GM19397 (cell line): ENCODE data around the gene ZSCAN2.

Experiments
- ATAC-seq: cut with Tn5 transposase; IDR thresholded peaks from one replicate; pipeline ENCODE4 v1.9.1; 2021; ENCODE audit warnings: mild to moderate bottlenecking, moderate library complexity; ENCODE audit not compliant: unreplicated experiment

The ZSCAN2 gene

GRCh38 chr15:84668221-84668982, 67.6 kb downstream of the ZSCAN2 start:
- no peak for ATAC-seq

- no peak for ATAC-seq
These were observed 68.9 kb downstream of the ZSCAN2 start for GRCh38 chr15:84669726-84670125.

- no peak for ATAC-seq
These were observed 70.4 kb downstream of the ZSCAN2 start for GRCh38 chr15:84671211-84671610.
